HG03558 (cell line): ENCODE data around the gene AQP11.
"Not testable (repeated sequence)": the region's sequence is repeated elsewhere in the genome, so short reads cannot be mapped to it uniquely, and the experiment has no call there.

Experiments used
- ATAC-seq: cut with Tn5 transposase; IDR thresholded peaks from one replicate; pipeline ENCODE4 v1.9.1; 2021; ENCODE audit warnings: moderate number of reproducible peaks; ENCODE audit not compliant: unreplicated experiment; ENCODE audit errors: extremely low read depth

The AQP11 gene, protein sequence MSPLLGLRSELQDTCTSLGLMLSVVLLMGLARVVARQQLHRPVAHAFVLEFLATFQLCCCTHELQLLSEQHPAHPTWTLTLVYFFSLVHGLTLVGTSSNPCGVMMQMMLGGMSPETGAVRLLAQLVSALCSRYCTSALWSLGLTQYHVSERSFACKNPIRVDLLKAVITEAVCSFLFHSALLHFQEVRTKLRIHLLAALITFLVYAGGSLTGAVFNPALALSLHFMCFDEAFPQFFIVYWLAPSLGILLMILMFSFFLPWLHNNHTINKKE

DNA sequence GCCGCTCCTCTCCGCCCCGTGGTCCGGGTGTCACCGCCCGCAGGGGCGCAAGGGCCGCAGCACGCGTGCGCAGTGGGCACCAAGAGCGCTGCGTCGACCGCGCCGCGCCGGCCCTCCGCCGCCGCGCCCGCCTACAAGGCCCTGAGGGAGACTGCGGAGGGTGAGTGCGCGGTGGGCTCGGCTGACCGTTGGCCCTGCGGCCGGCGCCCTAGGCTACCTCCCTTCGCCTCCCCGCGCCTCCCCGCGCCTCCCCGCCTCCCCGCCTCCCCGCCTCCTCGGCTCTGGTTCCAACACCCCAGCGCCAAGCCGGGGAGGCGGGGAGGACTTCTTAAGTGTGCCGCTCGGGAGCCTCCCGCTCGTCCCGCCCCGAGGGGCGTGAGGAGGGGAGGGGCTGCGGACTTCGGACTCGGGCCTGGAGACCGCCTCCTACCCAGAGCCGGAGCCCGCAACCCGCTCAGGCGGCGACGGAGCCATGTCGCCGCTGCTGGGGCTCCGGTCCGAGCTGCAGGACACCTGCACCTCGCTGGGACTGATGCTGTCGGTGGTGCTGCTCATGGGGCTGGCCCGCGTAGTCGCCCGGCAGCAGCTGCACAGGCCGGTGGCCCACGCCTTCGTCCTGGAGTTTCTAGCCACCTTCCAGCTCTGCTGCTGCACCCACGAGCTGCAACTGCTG lies at the start of gene AQP11:
Gene AQP11 (plus strand): TSS at position 433 of the 673 bp plus-strand sequence. CDS start 40 bp downstream, at position 473.
- peak; percentile 77 for ATAC-seq

DNA sequence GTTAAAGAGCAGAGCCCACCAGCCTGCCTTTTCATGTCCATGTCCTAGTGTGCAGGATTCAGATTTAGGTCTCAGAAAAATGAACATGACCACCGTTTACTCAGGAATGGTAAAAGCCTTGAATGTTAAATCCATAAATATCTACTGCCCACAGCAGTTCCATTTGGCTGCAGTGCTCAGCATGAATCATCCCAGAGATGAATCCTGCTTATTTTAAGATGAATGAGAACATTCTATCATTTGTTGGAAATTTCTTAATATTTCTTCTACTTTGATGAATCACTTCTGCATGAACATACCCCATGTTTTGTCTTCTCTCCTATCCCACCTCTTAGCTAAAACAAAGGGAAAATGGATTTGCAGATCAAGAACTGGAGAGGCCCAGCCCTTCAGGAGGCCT lies 47.5 kb upstream of the AQP11 start:
- no peak for ATAC-seq

DNA sequence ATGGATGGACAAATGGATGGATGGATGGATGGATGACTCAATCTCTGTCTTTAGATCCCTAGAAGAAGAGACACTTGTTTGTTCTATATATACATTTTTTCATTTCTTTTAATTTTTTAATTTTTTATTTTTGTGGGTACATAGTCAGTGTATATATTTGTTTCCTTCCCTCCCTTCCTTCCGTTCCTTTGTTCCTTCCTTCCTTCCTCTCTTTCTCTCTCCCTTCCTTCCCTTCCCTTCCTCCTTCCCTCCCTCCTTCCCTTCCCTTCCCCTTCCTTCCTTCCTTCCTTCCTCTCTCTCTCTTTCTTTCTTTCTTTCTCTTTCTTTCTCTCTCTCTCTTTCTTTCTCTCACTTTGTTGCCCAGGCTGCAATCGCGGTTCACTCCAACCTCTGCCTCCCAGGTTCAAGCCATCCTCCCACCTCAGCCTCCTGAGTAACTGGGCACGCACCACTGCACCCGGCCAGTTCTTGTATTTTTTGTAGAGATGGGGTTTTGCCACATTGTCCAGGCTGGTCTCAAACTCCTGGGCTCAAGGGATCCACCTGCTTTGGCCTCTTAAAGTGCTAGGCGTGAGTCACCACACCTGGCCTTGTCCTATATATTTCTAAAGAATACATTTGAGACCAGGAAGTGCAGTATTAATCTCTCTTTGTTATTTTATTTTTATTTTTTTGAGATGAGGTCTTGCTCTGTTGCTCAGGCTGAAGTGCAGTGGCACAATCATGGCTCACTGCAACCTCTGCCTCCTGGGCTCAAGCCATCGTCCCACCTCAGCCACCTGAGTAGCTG lies 42.5 kb upstream of the AQP11 start:
- no peak for ATAC-seq

DNA sequence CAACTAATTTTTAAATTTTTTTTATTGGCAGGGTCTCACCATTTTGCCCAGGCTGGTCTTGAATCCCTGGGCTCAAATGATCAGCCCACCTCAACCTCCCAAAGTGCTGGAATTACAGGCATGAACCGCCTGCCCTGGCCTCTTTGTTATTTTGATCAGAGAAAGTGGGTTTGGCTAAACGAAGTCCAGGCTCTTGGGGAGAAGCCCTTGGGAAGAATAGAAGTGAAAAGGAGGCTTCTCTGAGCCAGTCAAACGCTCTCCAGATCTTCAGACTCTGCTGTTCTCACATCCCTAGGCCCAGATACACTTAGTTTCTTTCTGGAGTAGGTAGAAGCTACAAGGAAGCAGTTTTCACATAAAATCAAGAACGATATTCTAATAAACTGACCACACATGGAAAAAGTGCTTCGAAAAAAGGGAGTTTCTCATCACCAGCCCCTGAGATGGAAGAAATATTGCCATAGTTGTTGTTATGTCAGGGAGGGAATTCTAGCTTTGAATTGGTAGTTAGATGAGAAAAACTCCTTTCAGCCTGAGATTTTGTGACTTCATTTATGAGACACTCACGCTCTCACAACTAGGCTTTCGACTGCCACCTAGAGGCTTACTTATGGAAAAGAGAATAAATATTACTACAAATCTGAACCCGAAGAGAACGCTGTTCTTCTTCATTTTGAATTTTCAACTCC lies 41.7 kb upstream of the AQP11 start:
- ATAC-seq = no peak

DNA sequence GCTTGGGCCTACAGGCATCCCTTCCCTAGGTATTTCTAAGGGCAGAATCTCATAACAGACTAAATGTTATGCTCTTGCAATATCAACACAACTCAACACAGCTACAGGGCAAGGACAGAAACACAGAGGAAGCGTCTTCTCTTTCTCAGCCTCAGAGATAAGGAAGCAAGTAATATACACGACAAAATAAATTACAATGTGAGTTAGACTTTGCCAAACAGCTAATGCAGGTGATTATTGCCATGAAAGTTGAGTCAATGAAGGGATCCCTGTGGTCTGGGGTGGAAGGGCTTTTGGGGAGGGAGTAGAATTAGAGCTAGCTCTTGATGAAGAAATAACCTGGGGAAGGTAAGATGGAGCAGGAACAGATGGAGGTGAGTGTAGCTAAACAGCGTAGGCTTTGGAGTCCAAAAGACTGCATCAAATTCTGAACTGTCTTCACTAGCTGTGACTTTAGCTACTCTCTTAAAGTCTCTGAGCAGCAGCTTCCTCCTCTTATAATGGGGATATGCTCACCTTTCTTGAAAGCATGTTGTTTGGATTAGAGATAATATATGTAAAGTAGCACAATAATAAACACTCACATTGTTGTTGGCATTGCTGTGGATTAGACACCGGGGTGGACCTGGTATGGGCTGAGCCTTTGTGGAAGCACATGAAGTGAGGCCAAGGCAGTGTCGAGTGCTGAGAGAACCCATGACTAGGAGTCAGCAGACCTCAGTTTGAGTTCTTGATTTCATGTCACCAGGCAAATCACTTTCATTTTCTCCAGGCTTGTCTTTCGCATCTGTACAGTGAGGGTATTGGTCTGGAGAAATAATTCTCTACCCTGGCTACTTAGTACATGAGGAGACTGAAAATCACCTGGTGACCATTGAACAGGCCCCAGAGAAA lies 41.0 kb upstream of the AQP11 start:
- no peak for ATAC-seq

DNA sequence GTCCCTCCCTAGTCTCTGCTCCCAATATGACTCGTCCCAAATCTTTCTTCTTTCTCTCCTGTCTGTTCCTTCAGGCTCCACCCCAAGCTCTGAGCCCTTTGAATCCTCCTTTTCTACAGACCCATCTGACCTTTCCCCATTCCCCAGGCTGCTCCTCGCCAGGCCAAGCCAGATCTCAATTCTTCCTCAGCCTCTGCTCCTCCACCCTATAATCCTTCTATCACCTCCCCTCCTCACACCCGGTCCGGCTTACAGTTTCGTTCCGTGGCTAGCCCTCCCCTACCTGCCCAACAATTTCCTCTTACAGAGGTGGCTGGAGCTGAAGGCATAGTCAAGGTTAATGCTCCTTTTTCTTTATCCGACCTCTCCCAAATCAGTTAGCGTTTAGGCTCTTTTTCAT lies 38.3 kb upstream of the AQP11 start:
- not testable (repeated sequence) for ATAC-seq

DNA sequence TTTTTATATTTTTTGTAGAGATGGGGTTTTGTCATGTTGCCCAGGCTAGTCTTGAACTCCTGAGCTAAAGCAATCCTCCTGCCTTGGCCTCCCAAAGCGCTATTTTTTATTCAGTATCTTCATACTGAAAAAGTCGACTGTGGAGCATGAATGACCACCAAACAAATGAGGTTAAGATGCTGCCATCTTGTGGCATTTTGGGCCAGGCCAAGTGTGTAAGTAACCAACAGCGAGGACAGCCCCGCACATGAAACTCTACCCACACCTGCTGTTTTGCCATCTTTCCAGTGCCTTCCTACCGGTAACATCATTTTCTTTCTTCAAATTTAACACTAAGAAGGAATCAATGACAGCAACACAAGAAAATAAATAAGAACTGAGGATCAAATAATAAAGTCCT lies 32.2 kb upstream of the AQP11 start:
- no peak for ATAC-seq

DNA sequence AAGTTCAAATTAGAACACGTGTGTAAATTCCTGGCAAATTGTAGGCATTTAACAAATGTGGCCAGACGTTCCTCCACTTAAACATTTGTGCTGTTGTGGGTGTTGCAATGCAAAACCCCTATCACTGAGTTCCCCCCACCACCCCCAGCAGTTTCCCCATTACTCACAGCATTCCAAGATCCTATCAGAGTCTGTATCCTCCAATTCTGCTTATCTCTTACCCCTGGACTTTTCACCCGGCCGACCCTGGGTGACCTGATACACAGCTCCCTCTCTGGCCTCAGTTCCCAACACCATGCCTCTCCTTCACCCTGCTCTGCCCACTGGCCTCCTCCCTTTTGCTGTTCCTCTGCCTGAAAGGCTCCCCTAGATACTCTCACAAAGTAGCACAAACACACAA lies 31.4 kb upstream of the AQP11 start:
- no peak for ATAC-seq

DNA sequence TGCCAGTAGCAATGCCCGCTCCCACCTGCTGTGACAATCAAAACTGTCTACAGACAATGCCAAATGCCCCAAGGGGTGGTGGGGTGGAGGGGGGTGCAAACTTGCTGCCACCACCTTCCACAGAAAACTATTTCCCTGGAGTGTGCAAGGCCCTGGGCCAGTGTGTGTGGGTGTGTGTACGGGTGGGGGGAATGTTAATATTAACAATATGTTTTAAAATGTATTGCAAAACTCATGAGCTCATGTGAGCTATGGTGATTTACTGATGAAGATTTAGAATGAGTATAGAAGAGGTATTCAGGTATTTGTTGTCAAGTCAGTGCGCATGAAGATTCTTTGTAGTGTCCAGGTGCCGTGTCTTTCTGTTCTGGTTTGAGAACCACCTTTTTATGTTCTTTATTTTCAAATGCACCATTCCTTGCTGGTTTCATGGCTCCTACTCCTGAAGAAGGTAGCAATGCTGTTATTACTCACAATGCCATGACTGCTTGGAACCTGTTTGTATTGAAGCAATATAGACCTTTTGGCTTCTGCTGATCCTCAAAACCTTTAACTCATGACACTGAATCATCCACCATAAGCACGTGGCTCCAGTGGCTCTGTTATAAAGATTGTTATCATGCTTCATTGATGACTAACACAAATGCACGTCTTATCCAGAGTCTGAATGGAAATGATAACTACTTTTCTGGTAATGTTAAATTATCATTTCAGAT lies 29.9 kb upstream of the AQP11 start:
- no peak for ATAC-seq

DNA sequence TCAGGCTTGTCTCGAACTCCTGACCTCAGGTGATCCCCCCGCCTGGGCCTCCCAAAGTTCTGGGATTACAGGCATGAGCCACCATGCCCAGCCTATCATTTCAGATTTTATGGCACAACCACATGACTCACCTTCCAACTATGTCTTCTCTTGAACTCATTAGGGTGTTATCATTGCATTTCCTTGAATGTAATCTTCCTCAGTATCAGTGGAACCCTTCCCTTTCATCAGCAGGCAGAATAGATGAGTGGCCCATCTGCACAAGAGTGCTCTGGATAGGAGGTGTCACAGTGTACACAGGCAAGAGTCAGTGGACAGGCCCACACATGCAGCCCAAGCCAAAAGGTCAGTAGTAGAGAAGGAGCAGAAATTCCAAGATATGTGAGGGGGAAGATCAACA lies 29.1 kb upstream of the AQP11 start:
- ATAC-seq = no peak

DNA sequence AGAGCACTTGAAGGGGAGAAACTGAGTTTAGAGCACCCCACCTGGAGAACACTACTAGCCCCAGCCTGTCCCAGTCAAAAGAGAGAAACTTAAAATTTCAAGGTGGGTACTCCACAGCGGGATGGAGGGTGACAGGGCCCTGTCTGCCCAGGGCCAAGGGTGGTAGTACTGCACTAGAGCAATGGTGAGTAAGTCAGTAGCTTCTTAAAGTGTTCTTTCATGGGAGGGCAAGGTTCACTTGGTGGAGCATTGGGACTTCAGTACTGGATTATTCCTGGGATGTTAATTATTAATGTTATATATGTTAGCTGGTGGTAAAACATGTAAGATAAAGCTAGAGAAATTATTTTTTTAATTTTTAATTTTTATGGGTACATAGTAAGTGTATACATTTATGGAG lies 28.5 kb upstream of the AQP11 start:
- no peak for ATAC-seq

DNA sequence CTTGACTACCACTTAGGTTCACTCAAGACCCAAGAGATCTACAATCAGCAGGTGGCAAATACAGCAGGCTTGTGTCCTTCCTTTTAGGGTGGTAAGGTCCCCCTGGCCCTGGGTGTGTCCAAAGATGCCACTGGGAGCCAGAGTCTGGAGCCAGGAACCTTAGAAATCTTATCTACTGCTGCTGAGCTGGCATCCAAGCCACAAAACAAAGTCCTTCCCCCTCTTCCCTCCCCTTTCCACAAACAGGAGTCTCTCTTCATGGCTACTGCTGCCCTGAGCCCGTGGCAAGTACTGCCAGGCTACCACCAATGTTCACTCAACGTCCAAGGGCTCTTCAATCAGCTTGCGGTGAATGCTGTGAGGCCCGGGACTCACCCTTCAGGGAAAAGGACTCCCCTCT lies 21.4 kb upstream of the AQP11 start:
- no peak for ATAC-seq

DNA sequence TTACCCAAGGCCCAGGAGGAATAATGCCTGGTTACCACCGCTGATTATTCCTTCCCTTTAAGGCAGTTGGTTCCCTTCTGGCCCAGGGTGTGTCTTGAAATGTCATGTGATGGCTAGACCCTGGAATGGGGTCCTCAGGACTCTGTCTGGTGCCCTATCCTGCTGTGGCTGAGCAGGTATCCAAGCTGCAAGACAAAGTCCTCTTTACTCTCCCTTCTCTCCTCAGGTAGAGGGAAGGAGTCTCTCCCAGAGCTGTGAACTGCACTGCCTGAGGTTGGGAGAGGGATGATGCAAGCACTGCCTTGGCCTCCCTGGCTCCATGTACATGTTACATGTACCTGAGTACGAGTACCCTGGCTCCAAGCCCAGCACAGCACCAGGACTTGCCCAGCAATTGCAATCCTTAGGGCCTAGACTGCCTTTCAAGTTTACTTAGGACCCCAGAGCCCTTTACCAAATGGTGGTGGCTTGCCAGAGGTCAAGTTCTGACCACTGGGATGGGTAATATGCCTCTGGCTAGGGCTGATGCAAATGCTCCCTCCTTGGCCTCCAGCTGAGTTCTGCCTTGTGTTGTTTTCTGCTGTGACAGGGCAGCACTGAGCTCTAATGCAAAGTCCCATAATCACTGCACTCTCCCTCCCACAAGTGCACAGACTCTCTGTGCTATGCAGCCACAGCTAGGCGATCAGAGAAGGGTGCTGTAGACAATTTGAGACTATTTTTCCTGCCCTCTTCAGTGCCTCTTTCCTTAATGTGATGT lies 20.7 kb upstream of the AQP11 start:
- no peak for ATAC-seq

DNA sequence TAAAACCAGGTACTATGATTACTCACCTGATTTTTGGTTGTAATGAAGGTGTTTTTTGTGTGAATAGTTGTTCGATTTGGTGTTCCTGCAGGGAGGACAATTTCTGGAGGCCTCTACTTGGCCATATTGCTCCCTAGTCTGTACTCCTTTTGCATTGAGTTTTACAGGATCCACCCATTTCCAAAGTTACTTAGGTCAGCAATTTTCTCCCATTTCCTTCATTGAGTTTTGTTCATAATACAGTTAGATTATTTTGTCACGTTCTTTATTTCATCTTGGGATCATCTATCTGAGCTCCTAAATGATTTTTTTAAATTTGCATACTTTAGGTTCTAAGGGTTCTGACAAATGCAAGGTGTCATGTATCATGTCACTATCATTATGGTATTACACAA lies 20.1 kb upstream of the AQP11 start:
- ATAC-seq = no peak

DNA sequence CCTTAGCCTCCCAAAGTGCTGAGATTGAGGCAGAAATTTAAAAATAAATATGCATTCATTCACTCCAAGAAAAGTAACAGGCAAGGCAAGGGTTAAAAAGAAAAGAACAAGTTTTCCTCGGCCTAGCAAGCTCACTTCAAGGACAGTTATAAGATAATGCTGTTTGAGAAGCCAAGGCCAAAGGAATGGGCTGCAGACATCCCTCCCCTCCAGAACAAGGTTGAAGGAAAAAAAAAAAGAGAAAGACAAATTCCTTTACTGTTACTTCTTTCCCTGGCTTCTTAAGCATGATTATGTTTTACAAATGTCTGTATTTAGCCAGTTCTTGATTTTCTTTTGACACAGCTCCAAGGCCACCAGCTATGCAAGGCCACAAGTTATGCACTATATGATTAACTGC lies 18.9 kb upstream of the AQP11 start:
- not testable (repeated sequence) for ATAC-seq

DNA sequence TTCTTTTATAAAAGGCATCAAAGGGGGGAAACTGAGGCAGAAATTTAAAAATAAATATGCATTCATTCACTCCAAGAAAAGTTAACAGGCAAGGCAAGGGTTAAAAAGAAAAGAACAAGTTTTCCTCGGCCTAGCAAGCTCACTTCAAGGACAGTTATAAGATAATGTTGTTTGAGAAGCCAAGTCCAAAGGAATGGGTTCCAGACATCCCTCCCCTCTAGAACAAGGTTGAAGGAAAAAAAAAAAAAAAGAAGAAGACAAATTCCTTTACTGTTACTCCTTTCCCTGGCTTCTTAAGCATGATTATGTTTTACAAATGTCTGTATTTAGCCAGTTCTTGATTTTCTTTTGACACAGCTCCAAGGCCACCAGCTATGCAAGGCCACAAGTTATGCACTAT lies 14.3 kb upstream of the AQP11 start:
- not testable (repeated sequence) for ATAC-seq

DNA sequence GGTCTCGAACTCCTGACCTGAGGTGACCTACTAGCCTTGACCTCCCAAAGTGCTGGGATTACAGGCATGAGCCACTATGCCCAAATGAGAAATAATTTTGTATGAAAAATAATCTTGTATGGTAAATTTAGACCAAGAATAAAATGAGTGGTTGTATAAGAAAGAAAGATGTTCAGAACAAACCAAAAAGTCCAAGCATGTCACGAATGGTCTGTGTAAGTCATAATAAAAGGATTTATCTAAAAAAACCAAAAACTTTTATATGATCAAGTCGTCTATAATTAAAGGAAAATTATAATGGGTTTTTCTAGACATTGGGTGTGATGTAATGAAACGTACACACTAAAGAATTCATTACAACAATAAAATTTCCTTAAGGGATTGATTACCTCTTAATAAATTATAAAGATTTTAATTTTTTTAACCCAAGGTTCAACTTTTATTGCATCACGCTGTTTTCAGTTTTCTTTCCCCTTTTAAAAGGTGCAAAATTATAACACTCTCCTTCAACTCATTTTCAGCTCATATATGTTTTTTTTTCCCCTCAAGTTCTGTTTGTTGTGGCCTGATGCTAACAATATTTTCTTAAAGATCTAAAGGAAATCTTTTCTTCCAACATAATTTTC lies 8.9 kb upstream of the AQP11 start:
- no peak for ATAC-seq

DNA sequence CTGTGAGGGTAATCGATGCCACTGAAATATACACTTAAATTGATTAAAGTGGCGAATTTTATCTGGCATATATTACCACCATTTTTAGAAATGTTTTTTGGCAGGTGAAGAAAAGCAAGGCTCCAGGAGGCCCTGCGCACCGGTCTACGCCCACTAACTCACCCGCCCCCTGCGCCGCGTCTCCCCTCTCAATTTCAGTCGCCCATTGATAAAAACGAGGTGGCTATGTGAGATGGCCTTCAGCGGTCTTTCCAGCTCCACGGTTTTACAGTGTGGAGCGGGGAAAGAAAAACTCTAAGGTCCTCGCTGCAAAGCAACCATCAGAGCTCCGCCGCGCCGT lies 602 bp upstream of the AQP11 start:
- no peak for ATAC-seq
